Adrenal gland (tissue), 5 donors: Measurements from ENCODE around the gene TMEM179.

ENCODE experiments used
- CTCF ChIP-seq, 6 experiments: fragments of 450-650 bp in 4 of 6; fragments of 200-600 bp in 2 of 6; sonication (generic) in 1 of 6; IDR thresholded peaks; 1 replicate in 5 of 6; 2 replicates in 1 of 6; pipeline versions ENCODE4 v1.5.1 to v1.8.0; 2016 to 2021; ENCODE audit warnings: antibody characterized with exemption in 6 of 6, mild to moderate bottlenecking in 2 of 6, moderate library complexity in 1 of 6
- POLR2A ChIP-seq, 2 donors: fragments of 450-650 bp; IDR thresholded peaks; one replicate each; pipeline ENCODE4 v1.6.1; 2017; ENCODE audit warnings: antibody characterized with exemption in 2 of 2, mild to moderate bottlenecking in 2 of 2, moderate library complexity in 1 of 2
- donor health status: DM: no; HTN: no; CAD: no.

DNA sequence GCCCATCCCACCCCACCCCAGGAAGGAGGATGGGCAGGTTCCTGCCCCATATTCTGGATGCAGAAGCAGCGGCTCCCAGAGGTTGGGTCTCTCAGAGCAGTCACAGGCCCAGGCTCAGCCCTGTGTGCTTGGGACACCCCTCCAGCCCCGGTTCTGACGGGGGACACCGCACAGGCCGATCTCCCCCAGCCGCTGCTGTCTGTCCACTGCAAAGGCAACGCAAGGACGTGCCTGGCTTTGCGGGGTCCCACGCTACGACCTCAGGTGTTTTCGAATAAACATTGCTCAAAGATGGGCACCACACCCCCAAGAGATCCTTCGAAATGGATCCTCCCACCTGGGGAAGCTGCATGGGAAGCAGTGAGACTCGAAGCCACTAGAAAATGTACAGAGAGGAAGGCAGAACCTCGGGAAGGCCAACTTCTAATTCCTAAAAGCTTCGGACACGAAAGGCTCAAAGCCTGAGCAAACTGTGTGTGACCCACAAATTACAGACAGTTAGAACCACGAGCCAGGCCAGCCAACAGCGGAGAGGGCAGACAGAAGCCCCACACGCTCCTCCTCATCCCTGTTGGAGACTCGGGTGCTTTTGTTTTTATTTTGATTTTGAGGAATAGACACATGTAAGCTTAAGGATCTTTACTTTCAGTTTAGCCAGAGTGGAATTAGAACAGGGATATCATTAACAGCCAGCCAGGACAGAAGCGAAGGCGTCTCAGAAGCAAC, 14.2 kb downstream of the TMEM179 start:
- TF ChIP-seq CTCF (IDR thresholded peaks at IDR 0.05), result no peak
- no peak for TF ChIP-seq POLR2A (IDR thresholded peaks at IDR 0.05)
